ENCODE data around the gene MAP4K3. TPM values are rescaled to one million over a fixed set of nuclear protein-coding genes. Genes with fewer than 3 reads are reported as not detected.

Gene MAP4K3
- total and polyA plus RNA-seq, 11 donors = 14.5 to 45.4 (median 33.4) TPM

- Histone ChIP-seq H3K27ac (no peak overlapping the region), H3K27me3 (no peaks in the 10 kb centered on the region), H3K9me3 (peaks cover 0 to 38% (median 19%) of the 10 kb centered on the region in 12 donors), H3K36me3 (peaks cover 0 to 23% (median 5%) of the 10 kb centered on the region in 9 donors), H3K4me1 (peaks cover 0 to 36% (median 16%) of the 10 kb centered on the region in 12 donors), H3K4me3 (no peak overlapping the region)
- intact Hi-C loops (cut with DNase I) = no loop called here
- ATAC-seq (no peak), DNase-seq (no peak)
- 95 to 98% (median 97%) methylated on average over 2 to 5 of the region's 5 CpGs for WGBS, 4 donors
- TF ChIP-seq, protein P1, sequence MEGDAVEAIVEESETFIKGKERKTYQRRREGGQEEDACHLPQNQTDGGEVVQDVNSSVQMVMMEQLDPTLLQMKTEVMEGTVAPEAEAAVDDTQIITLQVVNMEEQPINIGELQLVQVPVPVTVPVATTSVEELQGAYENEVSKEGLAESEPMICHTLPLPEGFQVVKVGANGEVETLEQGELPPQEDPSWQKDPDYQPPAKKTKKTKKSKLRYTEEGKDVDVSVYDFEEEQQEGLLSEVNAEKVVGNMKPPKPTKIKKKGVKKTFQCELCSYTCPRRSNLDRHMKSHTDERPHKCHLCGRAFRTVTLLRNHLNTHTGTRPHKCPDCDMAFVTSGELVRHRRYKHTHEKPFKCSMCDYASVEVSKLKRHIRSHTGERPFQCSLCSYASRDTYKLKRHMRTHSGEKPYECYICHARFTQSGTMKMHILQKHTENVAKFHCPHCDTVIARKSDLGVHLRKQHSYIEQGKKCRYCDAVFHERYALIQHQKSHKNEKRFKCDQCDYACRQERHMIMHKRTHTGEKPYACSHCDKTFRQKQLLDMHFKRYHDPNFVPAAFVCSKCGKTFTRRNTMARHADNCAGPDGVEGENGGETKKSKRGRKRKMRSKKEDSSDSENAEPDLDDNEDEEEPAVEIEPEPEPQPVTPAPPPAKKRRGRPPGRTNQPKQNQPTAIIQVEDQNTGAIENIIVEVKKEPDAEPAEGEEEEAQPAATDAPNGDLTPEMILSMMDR (IDR thresholded peaks at IDR 0.05) = no peak
- no peak for TF ChIP-seq POLR2A (IDR thresholded peaks at IDR 0.05)
Observed at GRCh38 chr2:39359453-39360038, 77.5 kb downstream of the MAP4K3 start.

GRCh38 chr2:39356922-39357639 is 80.0 kb downstream of the MAP4K3 start:
- no peak for TF ChIP-seq POLR2A (IDR thresholded peaks at IDR 0.05)
- TF ChIP-seq, protein P1 (IDR thresholded peaks at IDR 0.05) = no peak
- Histone ChIP-seq H3K27ac (peak overlapping the region in 7 of 12 donors; percentile 2 to 32 (median 18)), H3K4me1 (peaks cover 0 to 38% (median 18%) of the 10 kb centered on the region in 12 donors), H3K27me3 (no peaks in the 10 kb centered on the region), H3K9me3 (peaks cover 0 to 28% (median 16%) of the 10 kb centered on the region in 12 donors), H3K4me3 (no peak overlapping the region), H3K36me3 (peaks cover 0 to 30% (median 5%) of the 10 kb centered on the region in 9 donors)
- no peak for DNase-seq
- WGBS, 4 donors = 97 to 100% (median 98%) methylated on average over 1 of the region's 1 CpG
- intact Hi-C loops (cut with DNase I) = no loop called here
- ATAC-seq = peak; percentile 68 to 82 (median 75)

DNA sequence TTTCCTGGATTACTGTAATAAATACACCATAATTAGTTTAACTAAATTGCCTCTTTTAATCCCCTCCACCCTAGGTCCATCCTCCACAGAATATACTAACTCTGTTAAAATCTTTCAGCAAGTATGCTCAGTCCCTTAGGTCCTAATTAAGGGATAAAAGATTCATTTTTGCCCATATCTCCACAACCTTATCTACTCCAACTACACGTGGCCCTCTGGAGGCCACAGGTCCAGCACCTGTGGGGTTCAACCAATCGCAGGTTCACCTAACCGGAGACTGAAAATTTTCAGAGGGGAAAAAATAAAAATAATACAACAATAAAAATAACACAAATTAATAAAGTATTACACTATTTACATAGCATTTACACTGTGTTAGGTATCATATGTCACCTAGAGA is 86.4 kb downstream of the MAP4K3 start:
- peaks cover 0 to 34% (median 10%) of the 10 kb centered on the region in 12 donors for H3K4me1 ChIP-seq
- no peak for DNase-seq
- no peak for ATAC-seq
- H3K36me3 ChIP-seq = peaks cover 0 to 30% (median 3%) of the 10 kb centered on the region in 9 donors
- no peaks in the 10 kb centered on the region for H3K9me3 ChIP-seq
- intact Hi-C loops (cut with DNase I) = no loop called here
- TF ChIP-seq, protein P1 (IDR thresholded peaks at IDR 0.05) = no peak
- no peak for TF ChIP-seq POLR2A (IDR thresholded peaks at IDR 0.05)
- WGBS, 4 donors = 75 to 80% (median 76%) methylated on average over 3 of the region's 3 CpGs
- H3K4me3 ChIP-seq = no peak overlapping the region
- H3K27ac ChIP-seq = no peak overlapping the region
- H3K27me3 ChIP-seq = no peaks in the 10 kb centered on the region

GRCh38 chr2:39338502-39338901 is 98.6 kb downstream of the MAP4K3 start:
- H3K27ac ChIP-seq = no peak overlapping the region
- H3K9me3 ChIP-seq = no peaks in the 10 kb centered on the region
- H3K4me1 ChIP-seq = peaks cover 0 to 35% (median 6%) of the 10 kb centered on the region in 12 donors
- peaks cover 0 to 18% (median 2%) of the 10 kb centered on the region in 9 donors for H3K36me3 ChIP-seq
- TF ChIP-seq, protein P1 (IDR thresholded peaks at IDR 0.05) = no peak
- no peak for TF ChIP-seq POLR2A (IDR thresholded peaks at IDR 0.05)
- H3K27me3 ChIP-seq = no peaks in the 10 kb centered on the region
- 63 to 76% (median 69%) methylated on average over 3 of the region's 3 CpGs for WGBS, 4 donors
- DNase-seq (no peak), ATAC-seq (no peak)
- intact Hi-C loops (cut with DNase I) = no loop called here
- no peak overlapping the region for H3K4me3 ChIP-seq

Data from heart left ventricle (tissue), 16 donors.